K562 (cell line): Measurements from ENCODE around the gene MLLT1. TPM values are rescaled to one million over a fixed set of nuclear protein-coding genes. Genes with fewer than 3 reads are reported as not detected.

Source experiments
- MXI1 ChIP-seq: IDR thresholded peaks from 2 replicates; pipeline ENCODE4 v1.6.1; 2011; ENCODE audit warnings: low read depth, mild to moderate bottlenecking, improper control_type of control experiment, low read length
- NFRKB ChIP-seq: fragments of 450-650 bp; IDR thresholded peaks from 2 replicates; pipeline ENCODE4 v1.6.1; 2016; ENCODE audit warnings: low read depth
- PKNOX1 ChIP-seq: fragments of 450-650 bp; IDR thresholded peaks from 2 replicates; pipeline ENCODE4 v1.6.1; 2016
- RAD21 ChIP-seq, 2 experiments: fragments of 250-450 bp in 1 of 2; fragments of 450-650 bp in 1 of 2; sonication (Bioruptor Pico) in 1 of 2; formaldehyde crosslinking in 1 of 2; IDR thresholded peaks in 1 of 2; conservative IDR thresholded peaks in 1 of 2; 2 replicates each; pipeline versions ENCODE4 v1.4.0 to v1.8.0; 2020 to 2022; ENCODE audit warnings: mild to moderate bottlenecking in 2 of 2, moderate library complexity in 1 of 2
- RBM15 ChIP-seq: fragments of 200-400 bp; formaldehyde crosslinking; IDR thresholded peaks from 2 replicates; pipeline ENCODE4 v1.6.1; 2018; ENCODE audit warnings: mild to moderate bottlenecking, low read length, moderate library complexity; ENCODE audit not compliant: insufficient read depth
- TCF15 ChIP-seq: fragments of 250-450 bp; sonication (Bioruptor Pico); IDR thresholded peaks from 2 replicates; pipeline ENCODE4 v1.8.0; 2022; ENCODE audit warnings: moderate library complexity, mild to moderate bottlenecking, inconsistent platforms
- ZNF280A ChIP-seq: fragments of 450-650 bp; IDR thresholded peaks from 2 replicates; pipeline ENCODE4 v1.6.1; 2018; ENCODE audit warnings: mild to moderate bottlenecking, low read depth; ENCODE audit not compliant: partially characterized antibody
- ZNF318 ChIP-seq, 2 experiments: fragments of 450-650 bp; IDR thresholded peaks; 2 replicates each; pipeline ENCODE4 v1.6.1; 2016; ENCODE audit warnings: mild to moderate bottlenecking in 2 of 2, borderline replicate concordance in 1 of 2, low read depth in 1 of 2, moderate library complexity in 1 of 2
- polyA plus RNA-seq, 8 experiments: library from polyadenylated mRNA; depleted of rRNA in 4 of 8; stranded (reverse) in 5 of 8; unstranded in 3 of 8; fragments of >200 nt; fragmentation: Nextera tagmentation in 2 of 8; fragmentation: Illumina TruSeq in 1 of 8; extraction: Ambion mirVana in 2 of 8; extraction: Trizol in 1 of 8; gene quantifications; 2 replicates each; pipeline versions ENCODE4 v1.2.1 to v1.2.3, GENCODE V29; 2011 to 2014; ENCODE audit warnings: inconsistent platforms in 1 of 8, missing spikeins in 1 of 8
- total RNA-seq, 7 experiments: library from RNA; depleted of rRNA in 6 of 7; stranded (reverse); fragments of >200 nt in 6 of 7; fragmentation: Illumina TruSeq in 2 of 7; extraction: Trizol in 2 of 7; gene quantifications; 2 replicates each; pipeline versions ENCODE4 v1.2.1 to v1.2.3, GENCODE V29; 2011 to 2021; ENCODE audit warnings: low replicate concordance in 1 of 7

Gene MLLT1
- total and polyA plus RNA-seq, 9 of the 15 experiments (the other 6 are each of a cell fraction or from before 2014, with no cell fraction given) = 0.23 to 63.5 (median 15.4) TPM

GRCh38 chr19:6271721-6272410 lies 7.9 kb downstream of the MLLT1 start (continued):
- peak; percentile 37 for TF ChIP-seq PKNOX1
- TF ChIP-seq RAD21 (CRISPR knock-in tag; conservative IDR thresholded peaks at IDR 0.05 in 1 of 2, IDR thresholded peaks at IDR 0.05 in 1 of 2) = no peak
- no peak for TF ChIP-seq RBM15
- TF ChIP-seq MXI1 = peak; percentile 12; the same call in 1 of the 2 replicates
- TF ChIP-seq ZNF280A = no peak
- no peak for TF ChIP-seq NFRKB
- TF ChIP-seq TCF15 (CRISPR knock-in tag) = no peak
- TF ChIP-seq ZNF318 (IDR thresholded peaks at IDR 0.05; ENCODE audit: borderline replicate concordance in 1 of 2, low read depth in 1 of 2) = no peak
